Measurements from ENCODE around the gene GAA.

The GAA gene

GRCh38 chr17:80119271-80119791 lies 17.9 kb downstream of the GAA start:
- no peak for DNase-seq

- no peak for DNase-seq
Measured at GRCh38 chr17:80119839-80120238, 18.5 kb downstream of the GAA start.

GRCh38 chr17:80122026-80122575 lies 20.7 kb downstream of the GAA start:
- no peak for DNase-seq

- DNase-seq, result no peak
Measured at GRCh38 chr17:80122926-80123505, 21.6 kb downstream of the GAA start.

- DNase-seq, result no peak
Measured at GRCh38 chr17:80123791-80124190, 22.4 kb downstream of the GAA start.

GRCh38 chr17:80124351-80124981 lies 23.1 kb downstream of the GAA start:
- no peak for DNase-seq

GRCh38 chr17:80125656-80126448 lies 24.5 kb downstream of the GAA start:
- DNase-seq, result no peak

GRCh38 chr17:80126449-80126715 lies 25.0 kb downstream of the GAA start:
- DNase-seq, result no peak

GRCh38 chr17:80129006-80129565 lies 27.7 kb downstream of the GAA start:
- no peak for DNase-seq

GRCh38 chr17:80130992-80131391 lies 29.6 kb downstream of the GAA start:
- DNase-seq, result no peak

- no peak for DNase-seq
Measured at GRCh38 chr17:80132906-80133625, 31.7 kb downstream of the GAA start.

GRCh38 chr17:80133626-80133970 lies 32.2 kb downstream of the GAA start:
- DNase-seq, result no peak

GRCh38 chr17:80137131-80137530 lies 35.8 kb downstream of the GAA start:
- DNase-seq, result no peak

GRCh38 chr17:80138856-80139426 lies 37.6 kb downstream of the GAA start:
- no peak for DNase-seq

GRCh38 chr17:80141463-80142165 lies 40.2 kb downstream of the GAA start:
- DNase-seq, result no peak

GRCh38 chr17:80142929-80143328 lies 41.5 kb downstream of the GAA start:
- DNase-seq, result no peak

GRCh38 chr17:80145076-80146075 lies 44.0 kb downstream of the GAA start:
- DNase-seq, result no peak

- DNase-seq, result peak; percentile 3 to 38
Measured at GRCh38 chr17:80146121-80147034, 45.0 kb downstream of the GAA start.

- DNase-seq, result peak; percentile 84 to 94
Measured at GRCh38 chr17:80147035-80147822, 45.8 kb downstream of the GAA start, which contains the start of gene EIF4A3. Gene EIF4A3 (minus strand): TSS chr17:80147128. CDS start chr17:80146961, 167 bp downstream.

Data from bone marrow (tissue), 2 donors.